Loucy (cell line): ENCODE measurements around the gene HMGN5.

Experiments
- EZH2phosphoT487 ChIP-seq: fragments of 200-600 bp; IDR thresholded peaks from 2 replicates; pipeline ENCODE4 v1.6.1; 2018; ENCODE audit warnings: antibody characterized with exemption, mild to moderate bottlenecking, moderate library complexity, borderline replicate concordance
- TF ChIP-seq, protein P1 (sequence below): fragments of 200-600 bp; sonication (generic); conservative IDR thresholded peaks from 2 replicates; pipeline ENCODE4 v1.5.1; 2014; ENCODE audit warnings: mild to moderate bottlenecking, antibody characterized with exemption, low read length

DNA sequence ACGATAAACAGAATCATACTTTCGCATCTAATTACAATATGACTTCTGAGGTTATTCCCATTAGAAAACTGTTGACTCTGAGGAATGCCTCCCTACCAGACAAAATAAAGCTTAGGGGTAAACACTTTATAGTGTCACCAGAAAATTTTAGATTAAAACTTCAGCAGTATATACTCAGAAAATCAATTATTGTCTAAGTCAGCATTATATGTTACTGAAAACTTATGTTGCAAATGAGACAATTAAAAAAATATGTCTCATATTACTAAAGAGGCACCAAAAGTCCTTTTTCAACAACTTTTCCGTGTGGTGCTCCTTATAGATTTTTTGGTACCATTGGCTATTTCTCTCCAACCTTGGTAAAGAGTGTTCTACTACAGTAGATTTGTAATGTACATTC is 91.4 kb downstream of the HMGN5 start:
- TF ChIP-seq, protein P1, sequence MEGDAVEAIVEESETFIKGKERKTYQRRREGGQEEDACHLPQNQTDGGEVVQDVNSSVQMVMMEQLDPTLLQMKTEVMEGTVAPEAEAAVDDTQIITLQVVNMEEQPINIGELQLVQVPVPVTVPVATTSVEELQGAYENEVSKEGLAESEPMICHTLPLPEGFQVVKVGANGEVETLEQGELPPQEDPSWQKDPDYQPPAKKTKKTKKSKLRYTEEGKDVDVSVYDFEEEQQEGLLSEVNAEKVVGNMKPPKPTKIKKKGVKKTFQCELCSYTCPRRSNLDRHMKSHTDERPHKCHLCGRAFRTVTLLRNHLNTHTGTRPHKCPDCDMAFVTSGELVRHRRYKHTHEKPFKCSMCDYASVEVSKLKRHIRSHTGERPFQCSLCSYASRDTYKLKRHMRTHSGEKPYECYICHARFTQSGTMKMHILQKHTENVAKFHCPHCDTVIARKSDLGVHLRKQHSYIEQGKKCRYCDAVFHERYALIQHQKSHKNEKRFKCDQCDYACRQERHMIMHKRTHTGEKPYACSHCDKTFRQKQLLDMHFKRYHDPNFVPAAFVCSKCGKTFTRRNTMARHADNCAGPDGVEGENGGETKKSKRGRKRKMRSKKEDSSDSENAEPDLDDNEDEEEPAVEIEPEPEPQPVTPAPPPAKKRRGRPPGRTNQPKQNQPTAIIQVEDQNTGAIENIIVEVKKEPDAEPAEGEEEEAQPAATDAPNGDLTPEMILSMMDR = no peak
- no peak for TF ChIP-seq EZH2phosphoT487
